HepG2 (cell line): ENCODE measurements around the gene CDX1. TPM values are rescaled to one million over a fixed set of nuclear protein-coding genes. Genes with fewer than 3 reads are reported as not detected.

ENCODE experiments used
- ARID3A ChIP-seq: IDR thresholded peaks from 2 replicates; pipeline ENCODE4 v1.6.1; 2012; ENCODE audit warnings: low read depth, low read length, improper control_type of control experiment
- ETV5 ChIP-seq: IDR thresholded peaks from 2 replicates; pipeline ENCODE4 v1.6.1; 2018; ENCODE audit warnings: missing biosample characterization, missing genetic modification reagents, inconsistent platforms, borderline replicate concordance
- FOXA1 ChIP-seq, 2 experiments: fragments of 450-650 bp in 1 of 2; sonication (generic) in 1 of 2; formaldehyde crosslinking in 1 of 2; IDR thresholded peaks; 2 replicates each; pipeline versions ENCODE4 v1.4.0 to v1.6.1; 2016 to 2020; ENCODE audit warnings: missing genetic modification reagents in 1 of 2
- FOXO1 ChIP-seq: sonication (generic); formaldehyde crosslinking; IDR thresholded peaks from 2 replicates; pipeline ENCODE4 v1.4.0; 2020; ENCODE audit warnings: missing genetic modification reagents
- HNRNPL ChIP-seq: fragments of 200-400 bp; formaldehyde crosslinking; IDR thresholded peaks from 2 replicates; pipeline ENCODE4 v1.6.1; 2017; ENCODE audit warnings: mild to moderate bottlenecking, low read depth, low read length
- HOXA3 ChIP-seq: sonication (generic); formaldehyde crosslinking; IDR thresholded peaks from 2 replicates; pipeline ENCODE4 v1.5.0; 2020; ENCODE audit warnings: missing genetic modification reagents
- HOXD1 ChIP-seq: sonication (generic); formaldehyde crosslinking; IDR thresholded peaks from 2 replicates; pipeline ENCODE4 v1.5.0; 2020; ENCODE audit warnings: missing genetic modification reagents
- MTA1 ChIP-seq: sonication (generic); formaldehyde crosslinking; IDR thresholded peaks from 2 replicates; pipeline ENCODE4 v1.4.0; 2020; ENCODE audit warnings: missing genetic modification reagents, mild to moderate bottlenecking, borderline replicate concordance
- PCBP2 ChIP-seq: fragments of 200-400 bp; formaldehyde crosslinking; optimal IDR thresholded peaks from 2 replicates; pipeline ENCODE3; 2018; ENCODE audit warnings: low read length, low read depth; ENCODE audit not compliant: poor library complexity, severe bottlenecking
- PHF21A ChIP-seq: sonication (generic); formaldehyde crosslinking; IDR thresholded peaks from 2 replicates; pipeline ENCODE4 v1.5.0; 2020; ENCODE audit warnings: mild to moderate bottlenecking, missing genetic modification reagents
- SKIL ChIP-seq: sonication (generic); formaldehyde crosslinking; IDR thresholded peaks from 2 replicates; pipeline ENCODE4 v1.8.0; 2022; ENCODE audit warnings: missing genetic modification reagents, mild to moderate bottlenecking, moderate library complexity, borderline replicate concordance
- SMAD9 ChIP-seq: sonication (generic); formaldehyde crosslinking; IDR thresholded peaks from 2 replicates; pipeline ENCODE4 v1.5.1; 2020; ENCODE audit warnings: mild to moderate bottlenecking, missing genetic modification reagents
- SRY ChIP-seq: sonication (generic); formaldehyde crosslinking; IDR thresholded peaks from 2 replicates; pipeline ENCODE4 v1.8.0; 2022; ENCODE audit warnings: mild to moderate bottlenecking, missing genetic modification reagents
- ZBTB26 ChIP-seq: IDR thresholded peaks from 2 replicates; pipeline ENCODE4 v1.6.1; 2016; ENCODE audit warnings: missing compliant biosample characterization, missing genetic modification reagents, borderline replicate concordance
- ZNF180 ChIP-seq: sonication (generic); formaldehyde crosslinking; IDR thresholded peaks from 2 replicates; pipeline ENCODE4 v1.4.0; 2020; ENCODE audit warnings: low read depth, missing genetic modification reagents, borderline replicate concordance
- ZNF24 ChIP-seq: fragments of 450-650 bp; IDR thresholded peaks from 2 replicates; pipeline ENCODE4 v1.6.1; 2017; ENCODE audit warnings: antibody characterized with exemption, mild to moderate bottlenecking
- ZNF280D ChIP-seq: sonication (generic); formaldehyde crosslinking; IDR thresholded peaks from 2 replicates; pipeline ENCODE4 v1.5.1; 2020; ENCODE audit warnings: mild to moderate bottlenecking, missing genetic modification reagents
- ZNF34 ChIP-seq: sonication (generic); formaldehyde crosslinking; IDR thresholded peaks from 2 replicates; pipeline ENCODE4 v1.4.0; 2020; ENCODE audit warnings: mild to moderate bottlenecking, missing genetic modification reagents, borderline replicate concordance
- ZNF430 ChIP-seq: sonication (generic); formaldehyde crosslinking; IDR thresholded peaks from 2 replicates; pipeline ENCODE4 v1.9.0; 2021; ENCODE audit warnings: mild to moderate bottlenecking, missing genetic modification reagents
- ZNF713 ChIP-seq: sonication (generic); formaldehyde crosslinking; IDR thresholded peaks from 2 replicates; pipeline ENCODE4 v1.4.0; 2020; ENCODE audit warnings: mild to moderate bottlenecking, missing genetic modification reagents
- ZNF788 ChIP-seq: sonication (generic); formaldehyde crosslinking; IDR thresholded peaks from 2 replicates; pipeline ENCODE4 v1.5.0; 2020; ENCODE audit warnings: mild to moderate bottlenecking, missing genetic modification reagents, borderline replicate concordance
- polyA plus RNA-seq, 8 experiments: library from polyadenylated mRNA; depleted of rRNA in 3 of 8; stranded (reverse) in 7 of 8; unstranded in 1 of 8; fragments of >200 nt; fragmentation: Illumina TruSeq in 4 of 8; extraction: Trizol in 4 of 8; gene quantifications; 2 replicates each; pipeline versions ENCODE4 v1.2.1 to v1.2.3, GENCODE V29; 2011 to 2016; ENCODE audit warnings: low read depth in 4 of 8, missing spikeins in 1 of 8, mixed read lengths in 1 of 8; ENCODE audit not compliant: insufficient read depth in 1 of 8
- total RNA-seq, 5 experiments: library from RNA; depleted of rRNA; stranded (reverse); fragments of >200 nt; fragmentation: Illumina TruSeq; extraction: Trizol; gene quantifications; 2 replicates each; pipeline ENCODE4 v1.2.3, GENCODE V29; 2016; ENCODE audit warnings: low read depth in 1 of 5

CDX1 gene
- total and polyA plus RNA-seq, 2 of the 13 experiments (the other 11 are each of a cell fraction or from before 2014, with no cell fraction given) = not detected

- TF ChIP-seq ZBTB26 = no peak
- TF ChIP-seq PCBP2 = no peak
- no peak for TF ChIP-seq SRY (CRISPR knock-in tag)
- no peak for TF ChIP-seq ZNF180 (CRISPR knock-in tag)
- peak; percentile 76; the same call in 1 of the 2 replicates for TF ChIP-seq HNRNPL
- peak; percentile 32; the same call in 1 of the 2 replicates for TF ChIP-seq HOXA3
- peak; percentile 55; the same call in 1 of the 2 replicates for TF ChIP-seq ZNF788
- no peak for TF ChIP-seq ZNF24
- TF ChIP-seq SMAD9 (CRISPR knock-in tag) = no peak
- TF ChIP-seq FOXA1 (IDR thresholded peaks at IDR 0.05) = no peak
- peak; percentile 48; the same call in 1 of the 2 replicates for TF ChIP-seq FOXA1 (CRISPR knock-in tag; IDR thresholded peaks at IDR 0.05)
- peak; percentile 77 for TF ChIP-seq SKIL (CRISPR knock-in tag)
- TF ChIP-seq FOXO1 = peak; percentile 29; the same call in 1 of the 2 replicates
- peak; percentile 97 for TF ChIP-seq PHF21A (CRISPR knock-in tag)
- TF ChIP-seq ZNF430 = no peak
- TF ChIP-seq HOXD1 (CRISPR knock-in tag) = no peak
- TF ChIP-seq MTA1 (CRISPR knock-in tag) = peak; percentile 48; the same call in 1 of the 2 replicates
- TF ChIP-seq ZNF280D = peak; percentile 70; the same call in 1 of the 2 replicates
- TF ChIP-seq ARID3A = no peak
- TF ChIP-seq ZNF34 (CRISPR knock-in tag) = no peak
- TF ChIP-seq ETV5 (CRISPR knock-in tag) = peak; percentile 63; the same call in 1 of the 2 replicates
- peak; percentile 68; the same call in 1 of the 2 replicates for TF ChIP-seq ZNF713 (CRISPR knock-in tag)
Measured at GRCh38 chr5:150138551-150139265, 27.9 kb upstream of the CDX1 start (continued).
